Neural progenitor cell (in vitro differentiated cells): Measurements from ENCODE around the gene ANKRD6.

ENCODE experiments used
- EZH2phosphoT487 ChIP-seq: fragments of 200-600 bp; sonication (generic); IDR thresholded peaks from 2 replicates; pipeline ENCODE4 v1.6.1; 2017; ENCODE audit warnings: antibody characterized with exemption
- TF ChIP-seq, protein P1 (sequence below): fragments of 200-600 bp; sonication (generic); IDR thresholded peaks from 2 replicates; pipeline ENCODE4 v1.5.1; 2017; ENCODE audit warnings: antibody characterized with exemption, mild to moderate bottlenecking

DNA sequence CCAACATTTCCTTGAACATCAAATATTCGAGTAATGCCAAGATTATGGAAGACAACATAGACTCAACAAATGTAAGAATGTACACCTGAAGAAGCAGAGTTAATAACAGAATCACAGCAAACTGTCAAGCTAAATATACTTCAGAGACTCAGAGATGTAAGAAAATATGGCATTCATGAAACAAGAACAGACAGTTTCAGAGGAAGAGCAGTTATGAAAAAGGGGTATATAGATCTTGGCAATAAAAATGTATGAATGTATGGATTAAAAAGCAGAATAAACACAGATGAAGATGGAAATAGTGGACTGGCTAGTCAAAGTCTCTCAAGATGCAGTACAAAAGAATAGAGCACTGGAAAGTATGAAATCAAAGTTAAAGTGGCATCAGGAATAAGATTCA is 39.3 kb upstream of the ANKRD6 start:
- TF ChIP-seq, protein P1, sequence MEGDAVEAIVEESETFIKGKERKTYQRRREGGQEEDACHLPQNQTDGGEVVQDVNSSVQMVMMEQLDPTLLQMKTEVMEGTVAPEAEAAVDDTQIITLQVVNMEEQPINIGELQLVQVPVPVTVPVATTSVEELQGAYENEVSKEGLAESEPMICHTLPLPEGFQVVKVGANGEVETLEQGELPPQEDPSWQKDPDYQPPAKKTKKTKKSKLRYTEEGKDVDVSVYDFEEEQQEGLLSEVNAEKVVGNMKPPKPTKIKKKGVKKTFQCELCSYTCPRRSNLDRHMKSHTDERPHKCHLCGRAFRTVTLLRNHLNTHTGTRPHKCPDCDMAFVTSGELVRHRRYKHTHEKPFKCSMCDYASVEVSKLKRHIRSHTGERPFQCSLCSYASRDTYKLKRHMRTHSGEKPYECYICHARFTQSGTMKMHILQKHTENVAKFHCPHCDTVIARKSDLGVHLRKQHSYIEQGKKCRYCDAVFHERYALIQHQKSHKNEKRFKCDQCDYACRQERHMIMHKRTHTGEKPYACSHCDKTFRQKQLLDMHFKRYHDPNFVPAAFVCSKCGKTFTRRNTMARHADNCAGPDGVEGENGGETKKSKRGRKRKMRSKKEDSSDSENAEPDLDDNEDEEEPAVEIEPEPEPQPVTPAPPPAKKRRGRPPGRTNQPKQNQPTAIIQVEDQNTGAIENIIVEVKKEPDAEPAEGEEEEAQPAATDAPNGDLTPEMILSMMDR, result no peak
- no peak for TF ChIP-seq EZH2phosphoT487
